Left forelimb (tissue), 1 donor: ENCODE results near the gene SRGAP2B.
"Not testable (repeated sequence)": the region's sequence is repeated elsewhere in the genome, so short reads cannot be mapped to it uniquely, and the experiment has no call there.

ENCODE experiments used
- DNase-seq: peaks from one replicate; pipeline ENCODE4 v3.0.0-alpha.2; 2018; ENCODE audit warnings: low spot score

SRGAP2B gene

GRCh38 chr1:145082483-145083255 lies 12.5 kb downstream of the SRGAP2B start:
- not testable (repeated sequence) for DNase-seq

DNA sequence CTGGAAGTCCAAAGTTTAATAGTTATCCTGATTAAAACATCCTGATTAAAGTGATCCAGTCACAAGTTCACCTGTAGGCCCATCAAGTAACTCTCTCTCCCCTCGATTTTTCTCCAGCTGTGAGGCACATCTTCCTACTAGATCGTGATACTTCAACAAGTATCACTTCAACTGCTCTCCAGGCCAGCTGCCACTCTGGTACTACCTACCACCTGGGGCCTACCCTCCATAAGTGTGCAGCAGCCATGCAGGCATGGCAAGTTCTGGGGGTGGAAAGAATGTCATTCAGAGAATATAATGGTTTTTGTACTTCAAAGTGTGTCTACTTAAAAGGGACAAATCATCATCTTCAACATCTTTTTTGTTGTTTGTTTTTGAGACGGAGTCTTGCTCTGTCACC lies 14.9 kb downstream of the SRGAP2B start:
- not testable (repeated sequence) for DNase-seq

DNA sequence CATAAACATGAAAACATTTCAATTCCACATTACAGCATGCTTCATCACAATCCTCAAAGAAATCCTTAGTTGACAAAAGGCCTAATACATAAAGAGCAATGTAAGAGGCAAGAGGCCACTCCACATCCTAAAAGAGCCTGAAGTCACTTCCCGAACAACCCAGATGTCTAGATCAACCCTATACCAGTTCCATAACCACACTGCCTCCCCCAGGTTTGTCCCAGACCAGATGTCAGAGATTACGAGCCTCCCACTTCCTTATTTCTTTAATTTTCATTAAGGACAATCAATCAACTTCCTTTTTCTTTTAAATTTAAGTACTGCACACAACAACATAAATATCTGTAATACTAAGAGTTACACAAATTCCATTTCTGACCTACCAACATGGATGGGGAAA lies 15.4 kb downstream of the SRGAP2B start:
- not testable (repeated sequence) for DNase-seq

- DNase-seq, result not testable (repeated sequence)
Measured at GRCh38 chr1:145078787-145079370, 16.2 kb downstream of the SRGAP2B start.

GRCh38 chr1:145077872-145078786 lies 17.0 kb downstream of the SRGAP2B start:
- DNase-seq, result not testable (repeated sequence)

DNA sequence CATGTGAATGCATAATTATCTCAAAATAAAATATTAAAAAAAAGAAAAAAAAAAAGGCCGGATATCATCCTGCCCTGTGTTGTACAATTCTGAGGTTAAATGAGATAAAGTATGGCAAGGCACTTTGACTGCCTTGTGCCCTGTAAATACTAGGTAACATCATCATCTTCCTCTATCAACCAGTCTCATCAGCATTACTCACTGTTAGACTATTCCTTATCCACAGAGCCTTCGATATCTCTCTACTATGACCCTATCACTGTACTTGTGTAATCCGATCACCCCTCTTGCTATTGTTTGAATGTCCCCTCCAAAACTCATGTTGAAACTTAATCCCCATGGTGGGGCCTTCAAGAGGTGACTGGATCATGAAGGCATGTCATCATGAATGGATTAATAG lies 18.3 kb downstream of the SRGAP2B start:
- DNase-seq, result not testable (repeated sequence)

DNA sequence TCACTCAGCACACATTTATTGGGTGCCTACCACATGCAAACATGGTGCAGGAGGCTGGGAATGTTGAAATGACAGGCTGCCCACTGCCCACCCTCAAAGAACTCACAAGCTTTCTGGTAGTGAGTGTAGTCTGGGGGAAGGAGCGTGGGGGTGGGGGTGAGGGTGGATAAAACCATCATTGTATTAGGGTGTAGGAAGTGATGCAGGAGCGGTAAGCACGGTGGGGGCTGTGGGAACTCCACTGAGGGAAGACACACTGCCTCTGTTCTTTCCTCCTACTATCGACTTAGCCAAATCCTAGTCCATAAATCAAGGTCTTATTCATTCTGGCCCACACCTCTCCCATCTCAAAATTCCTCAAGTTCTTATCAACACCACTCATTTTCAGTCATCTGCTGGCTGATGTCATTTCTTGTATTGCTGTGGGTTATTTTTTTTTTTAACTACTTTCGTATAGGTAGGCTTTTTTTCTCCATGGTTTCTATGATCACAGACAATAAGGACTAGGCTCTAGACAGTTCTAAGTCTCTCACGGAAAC lies 21.0 kb downstream of the SRGAP2B start:
- not testable (repeated sequence) for DNase-seq

DNA sequence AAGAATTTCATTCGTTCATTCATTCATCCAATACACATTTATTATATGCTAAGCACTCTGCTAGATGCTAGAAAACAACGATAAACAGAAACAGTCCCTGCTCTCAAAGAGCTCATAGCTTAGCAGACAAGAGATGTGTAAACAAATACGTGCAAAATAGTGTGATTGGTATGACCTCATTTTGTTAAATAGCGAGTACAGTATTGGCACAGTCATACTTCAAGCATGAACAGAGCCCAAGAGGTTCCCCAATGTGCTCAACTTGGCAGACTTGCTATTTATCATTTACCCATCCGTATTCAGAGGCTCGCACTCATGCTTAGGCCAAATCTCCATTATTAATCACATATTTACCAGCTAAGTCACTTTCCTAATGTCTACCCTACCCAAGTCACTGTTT lies 23.6 kb downstream of the SRGAP2B start:
- DNase-seq, result not testable (repeated sequence)

- not testable (repeated sequence) for DNase-seq
Measured at GRCh38 chr1:145066486-145066885, 28.6 kb downstream of the SRGAP2B start.

DNA sequence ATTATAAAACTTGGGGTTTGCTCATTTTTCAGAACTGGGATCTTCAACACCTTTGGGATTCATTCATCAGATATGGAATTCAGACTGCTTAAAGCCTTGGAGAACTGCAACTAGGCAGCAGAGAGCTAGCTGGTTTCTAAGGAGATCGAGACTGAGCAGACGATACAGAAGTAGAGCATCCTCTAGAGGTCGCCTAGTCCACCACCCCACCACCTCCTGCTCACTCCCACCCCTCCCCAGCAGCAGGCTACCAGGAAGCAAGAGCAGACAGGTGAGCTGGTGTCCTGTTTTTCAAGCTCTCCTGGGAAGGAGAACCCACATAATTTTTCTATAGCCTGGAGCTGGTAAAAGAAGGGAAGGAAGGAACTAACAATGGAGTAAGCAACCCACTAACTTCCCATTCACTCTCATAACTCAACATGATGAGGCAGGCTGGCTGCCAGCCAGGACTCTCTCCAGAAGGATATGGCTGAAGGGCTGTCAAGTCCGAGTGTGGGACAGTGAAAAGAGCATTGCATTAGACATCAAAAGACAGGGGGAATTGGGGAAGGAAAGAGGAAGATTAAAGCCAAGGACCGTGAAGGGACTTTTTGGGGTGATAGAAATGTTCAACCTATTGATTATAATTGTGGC lies 29.8 kb downstream of the SRGAP2B start:
- DNase-seq, result not testable (repeated sequence)

DNA sequence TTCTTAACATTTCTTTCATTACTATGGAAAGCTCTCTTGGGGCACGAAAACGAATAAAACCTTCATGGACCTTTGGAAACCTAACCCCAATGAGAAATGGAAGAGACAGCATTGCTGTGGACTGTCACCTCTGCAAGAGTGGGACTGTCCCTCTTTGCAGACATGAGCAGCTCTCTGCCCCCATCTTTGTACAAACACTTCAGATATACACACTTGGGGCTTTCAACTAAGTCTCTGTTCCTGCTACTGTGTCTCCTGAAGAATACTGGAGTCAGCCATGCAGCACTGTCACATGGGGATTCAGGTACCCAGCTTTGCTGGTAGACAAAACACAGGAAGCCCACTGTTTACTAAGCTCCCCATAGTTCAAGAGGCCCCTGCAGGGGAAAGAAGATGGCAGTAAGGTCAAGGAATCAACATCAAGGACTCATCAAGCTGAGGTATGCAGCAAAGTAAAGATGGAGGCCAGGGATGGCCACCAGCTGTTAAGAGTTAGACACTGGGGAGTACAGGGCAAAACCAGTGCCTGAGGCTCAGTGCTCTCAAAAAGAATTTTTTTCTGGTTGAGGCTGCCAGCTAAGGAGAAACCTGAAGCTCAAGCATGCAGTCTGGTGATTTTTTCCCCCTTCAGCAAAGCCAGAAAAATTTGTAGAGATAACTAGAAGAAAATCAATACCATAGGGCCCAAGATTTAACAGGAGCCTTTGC lies 31.0 kb downstream of the SRGAP2B start:
- DNase-seq, result not testable (repeated sequence)

GRCh38 chr1:145063285-145063684 lies 31.8 kb downstream of the SRGAP2B start:
- DNase-seq, result not testable (repeated sequence)

DNA sequence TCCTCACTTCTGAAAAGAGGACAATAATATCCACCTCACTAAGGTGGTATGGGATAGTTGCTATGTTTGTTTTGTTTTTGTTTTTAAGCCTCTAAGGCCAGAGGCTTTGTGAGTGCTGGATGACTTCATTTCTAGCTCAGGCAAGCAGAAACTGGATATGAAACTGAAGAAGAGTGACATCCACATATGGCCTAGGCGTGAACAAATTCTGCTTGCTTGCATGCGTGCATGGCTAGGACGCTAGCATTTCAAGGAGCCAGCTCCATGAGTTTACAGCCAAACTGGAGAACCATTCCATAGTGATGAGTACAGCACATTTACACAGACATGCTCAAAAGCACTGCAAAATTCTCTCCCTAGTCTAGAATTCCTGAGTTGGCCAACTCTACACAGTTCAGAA lies 36.9 kb downstream of the SRGAP2B start:
- not testable (repeated sequence) for DNase-seq

- not testable (repeated sequence) for DNase-seq
Measured at GRCh38 chr1:145055217-145055760, 39.8 kb downstream of the SRGAP2B start.

DNA sequence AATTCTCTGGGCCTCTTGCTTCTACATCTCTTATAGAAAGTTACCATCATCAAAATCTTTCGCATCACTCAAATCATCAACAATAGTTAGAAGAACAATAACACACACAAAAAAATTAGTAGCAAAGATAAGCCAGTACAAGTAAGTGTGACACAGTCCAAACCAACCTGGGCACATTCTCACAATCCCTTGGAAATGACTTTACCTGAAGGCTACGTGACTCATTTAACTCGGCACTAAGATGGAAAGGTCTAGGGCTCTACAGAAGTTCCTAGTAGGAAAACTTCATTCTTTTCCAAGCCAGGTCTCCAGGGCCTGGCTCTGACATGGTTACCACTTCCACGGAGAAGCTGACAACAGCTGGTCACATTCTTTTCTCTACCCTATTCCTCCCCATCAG lies 41.7 kb downstream of the SRGAP2B start:
- DNase-seq, result not testable (repeated sequence)

DNA sequence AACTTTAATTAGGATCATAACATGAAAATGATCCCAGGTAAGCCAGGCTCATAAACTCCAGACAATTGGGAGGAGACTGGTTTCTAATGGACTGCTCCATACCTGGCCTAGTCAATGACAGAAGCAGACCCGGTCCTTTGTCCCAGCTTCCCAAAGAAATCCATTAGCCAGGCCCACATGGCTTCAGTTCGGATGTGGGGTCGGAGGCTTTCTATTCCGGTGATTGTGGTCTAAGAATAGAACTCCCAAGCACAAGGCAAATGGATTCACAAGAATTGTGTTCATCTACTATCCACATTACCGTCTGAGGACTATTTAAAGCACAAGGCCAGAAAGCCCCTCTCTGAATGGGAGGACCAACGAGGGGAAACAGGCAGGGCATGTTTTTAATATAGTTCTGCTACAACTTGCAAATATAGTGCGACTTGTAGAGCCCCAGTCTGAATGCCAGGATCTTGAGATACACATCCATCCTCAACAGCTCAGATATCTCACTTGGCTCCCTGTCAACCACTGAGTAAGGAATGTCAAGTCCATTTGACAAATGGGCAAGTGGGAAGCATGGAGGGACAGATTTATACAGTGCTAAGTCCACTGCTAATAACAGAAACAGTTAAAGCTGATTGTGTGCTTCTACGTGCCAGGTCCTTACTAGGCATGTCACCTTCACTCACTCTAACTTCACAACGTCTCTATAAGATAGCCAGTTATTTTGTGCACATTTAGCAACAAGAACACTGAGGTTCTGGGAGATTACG lies 42.9 kb downstream of the SRGAP2B start:
- DNase-seq, result not testable (repeated sequence)

- DNase-seq, result not testable (repeated sequence)
Measured at GRCh38 chr1:145048181-145048856, 46.8 kb downstream of the SRGAP2B start.

DNA sequence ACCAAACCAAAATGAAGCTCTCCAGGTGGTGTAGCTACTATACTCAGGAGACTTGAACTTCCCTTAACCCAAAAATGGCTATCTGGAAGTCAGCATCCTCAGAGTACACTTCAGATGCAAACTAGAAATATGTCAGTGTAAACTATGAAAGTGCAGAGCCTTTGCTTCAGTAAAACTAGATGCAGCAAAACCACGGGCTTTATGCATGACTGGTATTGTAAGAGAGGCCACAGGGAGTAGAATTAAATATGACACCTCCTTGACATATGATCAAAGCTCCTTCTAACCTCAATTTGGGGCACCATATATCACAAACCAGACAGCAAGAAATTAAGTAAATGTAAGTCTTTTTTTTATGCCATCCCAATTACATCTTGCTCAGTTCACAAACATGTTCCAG lies 47.6 kb downstream of the SRGAP2B start:
- DNase-seq, result not testable (repeated sequence)

DNA sequence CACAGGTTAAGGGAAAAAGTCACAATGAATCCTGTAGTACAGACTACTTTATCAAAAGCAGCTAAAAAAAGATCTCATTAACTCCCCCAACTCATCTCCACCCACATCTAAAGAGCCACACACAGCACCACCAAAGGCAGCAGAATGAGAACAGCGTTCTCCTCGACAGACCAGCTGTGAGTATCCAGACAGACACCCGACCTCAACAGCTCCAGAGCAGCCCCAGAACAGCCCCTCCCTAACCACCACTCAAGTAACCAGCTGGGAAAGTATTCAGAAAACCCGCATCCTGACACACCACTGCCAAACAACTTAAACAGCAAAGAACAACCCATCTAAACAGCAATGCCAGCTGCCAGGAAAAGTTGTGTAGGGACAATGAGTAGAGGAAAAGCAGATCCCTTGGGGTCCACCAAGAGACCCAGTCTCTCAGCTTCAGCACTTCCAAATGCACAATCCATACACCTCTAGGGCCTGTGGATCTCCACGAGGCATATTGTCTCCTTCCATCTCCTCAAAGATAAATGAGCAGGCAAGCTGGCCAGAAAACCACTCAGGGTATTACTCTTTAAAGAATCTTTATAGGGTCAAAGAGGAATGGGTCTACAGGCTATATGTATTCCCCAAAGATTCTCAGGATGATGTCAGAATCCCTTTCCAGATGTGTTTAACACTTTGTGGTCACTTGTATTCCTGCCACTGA lies 49.4 kb downstream of the SRGAP2B start:
- DNase-seq, result not testable (repeated sequence)
